Right atrium auricular region (tissue), 2 donors: ENCODE results near the gene HIPK2. TPM values are rescaled to one million over a fixed set of nuclear protein-coding genes. Genes with fewer than 3 reads are reported as not detected.

ENCODE experiments used
- DNase-seq: peaks from one replicate; pipeline ENCODE4 v3.0.0-alpha.2; 2019; ENCODE audit warnings: low spot score
- H3K27ac ChIP-seq, 2 donors: fragments of 200-600 bp; sonication (generic); 1 replicate in 1 of 2; 2 replicates in 1 of 2; pipeline ENCODE4 v1.5.1; 2016 to 2019
- H3K27me3 ChIP-seq, 2 donors: fragments of 200-600 bp; sonication (generic); one replicate each; pipeline versions ENCODE4 v1.5.1 to v1.6.0; 2017 to 2019
- H3K36me3 ChIP-seq: fragments of 200-600 bp; sonication (generic); one replicate; pipeline ENCODE4 v1.5.1; 2016
- H3K4me1 ChIP-seq, 2 donors: fragments of 200-600 bp; sonication (generic); one replicate each; pipeline versions ENCODE4 v1.5.1 to v1.6.0; 2017 to 2019
- H3K4me3 ChIP-seq, 2 donors: fragments of 200-600 bp; sonication (generic); 1 replicate in 1 of 2; 2 replicates in 1 of 2; pipeline ENCODE4 v1.5.1; 2017 to 2019; ENCODE audit warnings: mild to moderate bottlenecking in 1 of 2, moderate library complexity in 1 of 2
- H3K9me3 ChIP-seq, 2 donors: fragments of 200-600 bp; sonication (generic); one replicate each; pipeline ENCODE4 v1.5.1; 2019
- CTCF ChIP-seq, 2 donors: fragments of 200-600 bp; sonication (generic); IDR thresholded peaks; one replicate each; pipeline ENCODE4 v1.5.1; 2019; ENCODE audit warnings: antibody characterized with exemption in 2 of 2
- total RNA-seq, 2 donors: library from RNA; depleted of rRNA; stranded (reverse); fragments of >200 nt; gene quantifications; one replicate each; pipeline ENCODE4 v1.1.0, GENCODE V29; 2016

Gene HIPK2
- total RNA-seq, 2 donors from 2014 or later: 87.0 to 131 TPM

- Histone ChIP-seq H3K27ac (no peak overlapping the region), H3K4me3 (no peak overlapping the region), H3K4me1 (peaks cover 0 to 8% of the 10 kb centered on the region in 2 donors), H3K9me3 (no peaks in the 10 kb centered on the region), H3K36me3 (peaks cover 84% of the 10 kb centered on the region), H3K27me3 (no peaks in the 10 kb centered on the region)
- DNase-seq: no peak
- no peak for TF ChIP-seq CTCF (IDR thresholded peaks at IDR 0.05)
These were observed 151.0 kb downstream of the HIPK2 start for GRCh38 chr7:139626817-139627216.

- Histone ChIP-seq H3K4me1 (no peaks in the 10 kb centered on the region), H3K9me3 (no peaks in the 10 kb centered on the region), H3K36me3 (peaks cover 69% of the 10 kb centered on the region), H3K4me3 (no peak overlapping the region), H3K27ac (no peak overlapping the region), H3K27me3 (no peaks in the 10 kb centered on the region)
- TF ChIP-seq CTCF (IDR thresholded peaks at IDR 0.05): no peak
- peak; percentile 54 for DNase-seq
These were observed 154.3 kb downstream of the HIPK2 start for GRCh38 chr7:139623518-139623917.

GRCh38 chr7:139620676-139621344 is 157.0 kb downstream of the HIPK2 start:
- Histone ChIP-seq H3K9me3 (no peaks in the 10 kb centered on the region), H3K36me3 (peaks cover 69% of the 10 kb centered on the region), H3K4me1 (no peaks in the 10 kb centered on the region), H3K4me3 (no peak overlapping the region), H3K27ac (no peak overlapping the region), H3K27me3 (no peaks in the 10 kb centered on the region)
- TF ChIP-seq CTCF (IDR thresholded peaks at IDR 0.05): peak in 1 of 2 donors; percentile 63
- DNase-seq: no peak

- H3K4me3 ChIP-seq: no peak overlapping the region
- no peak for DNase-seq
- H3K27me3 ChIP-seq: no peaks in the 10 kb centered on the region
- H3K9me3 ChIP-seq: no peaks in the 10 kb centered on the region
- TF ChIP-seq CTCF (IDR thresholded peaks at IDR 0.05): no peak
- H3K27ac ChIP-seq: no peak overlapping the region
- no peaks in the 10 kb centered on the region for H3K4me1 ChIP-seq
- peaks cover 64% of the 10 kb centered on the region for H3K36me3 ChIP-seq
These were observed 158.5 kb downstream of the HIPK2 start for GRCh38 chr7:139619367-139619657.

GRCh38 chr7:139618482-139619366 is 159.1 kb downstream of the HIPK2 start:
- DNase-seq: no peak
- Histone ChIP-seq H3K4me3 (no peak overlapping the region), H3K36me3 (peaks cover 64% of the 10 kb centered on the region), H3K27me3 (no peaks in the 10 kb centered on the region), H3K4me1 (no peaks in the 10 kb centered on the region), H3K9me3 (no peaks in the 10 kb centered on the region), H3K27ac (no peak overlapping the region)
- peak; percentile 15 to 64 for TF ChIP-seq CTCF (IDR thresholded peaks at IDR 0.05)
